ENCODE results near the gene GLCCI1.

GLCCI1 gene

DNA sequence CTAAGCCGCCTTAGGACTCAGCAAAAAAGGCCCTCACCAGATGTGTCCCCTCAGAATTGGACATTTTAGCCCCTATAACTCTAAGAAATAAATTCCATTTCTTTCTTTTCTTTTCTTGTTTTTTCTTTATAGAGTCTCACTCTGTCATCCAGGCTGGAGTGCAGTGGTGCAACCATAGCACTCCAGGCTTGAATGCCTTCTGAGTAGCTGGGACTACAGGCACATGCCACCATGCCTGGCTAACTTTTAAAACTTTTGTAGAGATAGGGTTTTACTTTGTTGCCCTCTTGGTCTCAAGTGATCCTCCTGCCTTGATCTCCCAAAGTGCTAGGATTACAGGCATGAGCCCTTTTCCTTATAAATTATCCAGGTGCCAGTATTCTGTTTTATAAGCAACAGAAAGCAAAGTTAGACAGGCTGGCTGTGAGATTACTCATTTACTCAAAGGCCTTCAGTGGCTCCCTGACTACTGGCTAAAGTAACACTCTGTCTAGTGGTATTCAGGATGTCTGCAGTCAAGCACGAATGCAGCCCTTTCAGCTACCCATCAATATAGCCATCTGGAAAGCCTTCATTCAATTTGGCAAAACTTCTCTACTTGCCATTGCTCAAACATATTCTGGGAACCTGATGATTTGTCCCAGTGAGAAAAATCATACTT lies 164.7 kb downstream of the GLCCI1 start:
- DNase-seq (ENCODE audit: low read depth), result no peak

- no peak for DNase-seq (ENCODE audit: low read depth)
These were observed 165.6 kb downstream of the GLCCI1 start for GRCh38 chr7:8134089-8134733.

DNA sequence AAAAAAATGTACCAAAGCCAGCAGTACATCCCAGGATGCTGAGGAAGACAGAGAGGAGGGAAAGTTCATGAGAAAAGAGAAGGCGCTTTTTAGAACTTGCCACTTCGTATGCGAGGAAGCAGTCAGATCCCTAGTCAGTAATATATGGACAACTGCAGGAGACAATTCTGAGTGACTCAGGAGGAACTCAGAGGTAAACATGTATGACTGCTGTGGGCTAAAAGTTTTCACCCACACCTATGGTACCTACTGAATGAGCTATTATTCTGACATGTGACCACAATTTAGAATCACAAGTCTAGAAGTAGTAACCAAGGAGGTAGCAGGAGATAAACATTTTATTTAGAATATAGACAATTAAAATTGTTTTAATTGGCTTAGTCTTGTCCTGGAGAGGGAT lies 166.8 kb downstream of the GLCCI1 start:
- DNase-seq (ENCODE audit: low read depth), result no peak

GRCh38 chr7:8136051-8136730 lies 167.6 kb downstream of the GLCCI1 start:
- DNase-seq (ENCODE audit: low read depth), result no peak

Data from HS-27A (cell line).